CD4-positive, alpha-beta T cell (primary cell): Measurements from ENCODE around the gene IL12A. TPM values are rescaled to one million over a fixed set of nuclear protein-coding genes. Genes with fewer than 3 reads are reported as not detected.

Experiments
- ATAC-seq: fragments of 200-7000 bp; cut with Tn5 transposase; one replicate; pipeline ENCODE4 v1.10.0; 2022; ENCODE audit warnings: mild to moderate bottlenecking; ENCODE audit not compliant: poor library complexity
- CTCF ChIA-PET: fragments of 350-600 bp; sonication (Branson Sonifier 250); formaldehyde crosslinking; loops from one replicate; lab custom pipeline; 2021; ENCODE audit warnings: antibody characterized with exemption, inconsistent platforms; lab: Charles Lee
- POLR2A ChIA-PET: fragments of 350-600 bp; sonication (Branson Sonifier 250); formaldehyde crosslinking; loops from one replicate; lab custom pipeline; 2021; ENCODE audit warnings: antibody characterized with exemption, inconsistent platforms; lab: Charles Lee
- DNase-seq, 14 experiments: peaks; one replicate each; pipeline ENCODE4 v3.0.0-alpha.2; 2013 to 2020; ENCODE audit warnings: mixed read lengths in 2 of 14
- H3K27ac ChIP-seq, 2 donors: one replicate each; pipeline versions ENCODE4 v1.5.1 to v1.7.0; 2013; ENCODE audit warnings: low read length in 2 of 2, low read depth in 1 of 2, mild to moderate bottlenecking in 1 of 2
- H3K27me3 ChIP-seq, 2 experiments: 1 replicate in 1 of 2; 2 replicates in 1 of 2; pipeline versions ENCODE4 v1.6.1 to v1.7.0; 2013; ENCODE audit warnings: low read length in 2 of 2, control low read depth in 1 of 2, mild to moderate bottlenecking in 1 of 2, moderate library complexity in 1 of 2; ENCODE audit not compliant: insufficient read depth in 2 of 2, control insufficient read depth in 1 of 2
- H3K36me3 ChIP-seq: one replicate; pipeline ENCODE4 v1.6.1; 2013; ENCODE audit warnings: low read length, control low read depth; ENCODE audit not compliant: insufficient read depth
- H3K4me1 ChIP-seq: one replicate; pipeline ENCODE4 v1.6.1; 2013; ENCODE audit warnings: low read length, control low read depth; ENCODE audit not compliant: insufficient read depth
- H3K4me3 ChIP-seq: one replicate; pipeline ENCODE4 v1.5.1; 2013; ENCODE audit warnings: mild to moderate bottlenecking, low read length, moderate library complexity
- H3K9me3 ChIP-seq, 2 experiments: 1 replicate in 1 of 2; 2 replicates in 1 of 2; pipeline versions ENCODE4 v1.6.1 to v1.7.0; 2013; ENCODE audit warnings: low read length in 2 of 2, mild to moderate bottlenecking in 2 of 2, control low read depth in 1 of 2, moderate library complexity in 1 of 2; ENCODE audit not compliant: control insufficient read depth in 1 of 2, insufficient read depth in 1 of 2
- H3K27ac Mint-ChIP-seq: one replicate; pipeline ENCODE4 v1.8.0; 2020; ENCODE audit warnings: mixed read lengths
- H3K27me3 Mint-ChIP-seq: one replicate; pipeline ENCODE4 v1.8.0; 2021; ENCODE audit warnings: mixed read lengths
- H3K36me3 Mint-ChIP-seq: one replicate; pipeline ENCODE4 v1.8.0; 2021; ENCODE audit warnings: low read depth, mixed read lengths
- H3K4me1 Mint-ChIP-seq: one replicate; pipeline ENCODE4 v1.8.0; 2021; ENCODE audit warnings: low read depth, mixed read lengths
- H3K4me3 Mint-ChIP-seq: one replicate; pipeline ENCODE4 v1.8.0; 2020; ENCODE audit warnings: mild to moderate bottlenecking, mixed read lengths
- H3K9me3 Mint-ChIP-seq: one replicate; pipeline ENCODE4 v1.8.0; 2020; ENCODE audit warnings: mixed read lengths
- intact Hi-C, 2 experiments: fragments of 100-400 bp; cut with DNase I in 1 of 2; cut with micrococcal nuclease in 1 of 2; formaldehyde crosslinking; loops; one replicate each; pipeline versions ENCODE4 v1.15.1 to v1.9.0; 2023 to 2025; cut with DNase I, micrococcal nuclease
- total RNA-seq, 174 experiments: library from RNA in 2 of 174; stranded (reverse) in 2 of 174; gene quantifications; one replicate each; pipeline ENCODE4 v1.2.3 and lab custom pipeline; 2021 to 2026
- TF ChIP-seq, protein P1 (sequence below): fragments of 200-600 bp; IDR thresholded peaks from one replicate; pipeline ENCODE4 v1.8.0; 2022; ENCODE audit warnings: antibody characterized with exemption, mild to moderate bottlenecking

Gene IL12A
- total RNA-seq, 2 experiments from 2014 or later = 0.93 to 1.0 TPM

- no peak overlapping the region for H3K4me3 Mint-ChIP-seq
- H3K27me3 Mint-ChIP-seq = peaks cover 22% of the 10 kb centered on the region
- H3K9me3 Mint-ChIP-seq = no peaks in the 10 kb centered on the region
- H3K9me3 ChIP-seq = no peaks in the 10 kb centered on the region
- TF ChIP-seq, protein P1, sequence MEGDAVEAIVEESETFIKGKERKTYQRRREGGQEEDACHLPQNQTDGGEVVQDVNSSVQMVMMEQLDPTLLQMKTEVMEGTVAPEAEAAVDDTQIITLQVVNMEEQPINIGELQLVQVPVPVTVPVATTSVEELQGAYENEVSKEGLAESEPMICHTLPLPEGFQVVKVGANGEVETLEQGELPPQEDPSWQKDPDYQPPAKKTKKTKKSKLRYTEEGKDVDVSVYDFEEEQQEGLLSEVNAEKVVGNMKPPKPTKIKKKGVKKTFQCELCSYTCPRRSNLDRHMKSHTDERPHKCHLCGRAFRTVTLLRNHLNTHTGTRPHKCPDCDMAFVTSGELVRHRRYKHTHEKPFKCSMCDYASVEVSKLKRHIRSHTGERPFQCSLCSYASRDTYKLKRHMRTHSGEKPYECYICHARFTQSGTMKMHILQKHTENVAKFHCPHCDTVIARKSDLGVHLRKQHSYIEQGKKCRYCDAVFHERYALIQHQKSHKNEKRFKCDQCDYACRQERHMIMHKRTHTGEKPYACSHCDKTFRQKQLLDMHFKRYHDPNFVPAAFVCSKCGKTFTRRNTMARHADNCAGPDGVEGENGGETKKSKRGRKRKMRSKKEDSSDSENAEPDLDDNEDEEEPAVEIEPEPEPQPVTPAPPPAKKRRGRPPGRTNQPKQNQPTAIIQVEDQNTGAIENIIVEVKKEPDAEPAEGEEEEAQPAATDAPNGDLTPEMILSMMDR = no peak
- H3K27me3 ChIP-seq = peaks cover 3 to 6% of the 10 kb centered on the region in 2 experiments
- H3K4me1 ChIP-seq = peaks cover 3% of the 10 kb centered on the region
- H3K27ac Mint-ChIP-seq = no peak overlapping the region
- DNase-seq (no peak), ATAC-seq (no peak)
- no peaks in the 10 kb centered on the region for H3K36me3 ChIP-seq
- ChIA-PET POLR2A (interaction anchor here (0.6 kb wide), 1 partner anchor 10 kb away, joined by 3 read pairs; no protein-coding TSS in a partner anchor), CTCF (no interaction called here)
- no peak overlapping the region for H3K4me3 ChIP-seq
- no peak overlapping the region for H3K27ac ChIP-seq
- no peaks in the 10 kb centered on the region for H3K36me3 Mint-ChIP-seq
- intact Hi-C loops = no loop called here
- H3K4me1 Mint-ChIP-seq = no peaks in the 10 kb centered on the region
Measured at GRCh38 chr3:159945930-159946329, 42.7 kb upstream of the IL12A start.

GRCh38 chr3:159947220-159947619, 41.4 kb upstream of the IL12A start:
- no peaks in the 10 kb centered on the region for H3K36me3 Mint-ChIP-seq
- DNase-seq (no peak), ATAC-seq (no peak)
- no peaks in the 10 kb centered on the region for H3K4me1 ChIP-seq
- H3K4me3 Mint-ChIP-seq = no peak overlapping the region
- intact Hi-C loops = no loop called here
- H3K27me3 ChIP-seq = peaks cover 3 to 12% of the 10 kb centered on the region in 2 experiments
- H3K9me3 Mint-ChIP-seq = no peaks in the 10 kb centered on the region
- TF ChIP-seq, protein P1 = no peak
- no peak overlapping the region for H3K27ac Mint-ChIP-seq
- H3K27ac ChIP-seq = no peak overlapping the region
- ChIA-PET CTCF (no interaction called here), POLR2A (no interaction called here)
- H3K9me3 ChIP-seq = no peaks in the 10 kb centered on the region
- H3K4me1 Mint-ChIP-seq = no peaks in the 10 kb centered on the region
- H3K36me3 ChIP-seq = no peaks in the 10 kb centered on the region
- peaks cover 33% of the 10 kb centered on the region for H3K27me3 Mint-ChIP-seq
- H3K4me3 ChIP-seq = no peak overlapping the region

DNA sequence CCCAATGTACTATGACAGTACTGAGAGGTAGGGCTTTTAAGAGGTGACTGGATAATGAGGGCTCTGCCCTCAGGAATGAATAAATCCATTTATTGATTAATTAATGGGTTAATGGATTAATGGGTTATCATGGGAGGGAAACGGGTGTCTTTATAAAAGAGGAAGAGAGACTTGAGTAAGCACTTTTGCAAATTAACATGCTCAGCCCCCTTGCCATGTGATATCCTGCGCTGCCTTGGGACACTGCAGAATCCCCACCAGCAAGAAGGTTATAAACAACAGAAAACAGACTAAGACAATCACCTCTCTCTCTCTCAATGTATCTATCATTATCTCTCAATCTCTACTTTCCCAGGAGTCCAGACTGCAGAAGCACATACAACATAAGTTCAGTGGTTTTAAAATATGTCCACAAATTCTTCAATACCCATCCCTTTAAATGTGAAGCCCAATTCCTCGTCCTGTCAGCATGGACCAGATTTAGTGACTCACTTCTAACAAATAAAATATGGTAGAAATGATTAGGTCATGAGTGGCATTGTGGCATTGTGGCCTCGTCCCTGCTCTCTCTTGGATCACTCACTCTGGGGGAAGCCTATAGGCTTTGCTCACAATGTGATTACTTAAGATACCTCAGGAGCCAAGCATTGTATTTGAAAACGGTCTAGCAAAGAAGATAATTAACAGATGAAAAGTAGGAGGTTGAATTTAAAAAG, 40.0 kb upstream of the IL12A start:
- H3K27ac ChIP-seq = no peak overlapping the region
- Mint-ChIP-seq H3K4me3 (no peak overlapping the region), H3K4me1 (no peaks in the 10 kb centered on the region), H3K36me3 (no peaks in the 10 kb centered on the region), H3K27ac (no peak overlapping the region), H3K9me3 (no peaks in the 10 kb centered on the region), H3K27me3 (peaks cover 39% of the 10 kb centered on the region)
- no peak overlapping the region for H3K4me3 ChIP-seq
- no peaks in the 10 kb centered on the region for H3K36me3 ChIP-seq
- ATAC-seq (no peak), DNase-seq (no peak)
- intact Hi-C loops = no loop called here
- H3K4me1 ChIP-seq = no peaks in the 10 kb centered on the region
- ChIA-PET CTCF (no interaction called here), POLR2A (no interaction called here)
- H3K27me3 ChIP-seq = peaks cover 3 to 12% of the 10 kb centered on the region in 2 experiments
- H3K9me3 ChIP-seq = no peaks in the 10 kb centered on the region
- TF ChIP-seq, protein P1 = no peak
